HS-27A (cell line): ENCODE results near the gene HLA-DMA.

Experiments
- DNase-seq: peaks from one replicate; pipeline ENCODE4 v3.0.0-alpha.2; 2012; ENCODE audit warnings: low read depth, missing footprints

The HLA-DMA gene

DNA sequence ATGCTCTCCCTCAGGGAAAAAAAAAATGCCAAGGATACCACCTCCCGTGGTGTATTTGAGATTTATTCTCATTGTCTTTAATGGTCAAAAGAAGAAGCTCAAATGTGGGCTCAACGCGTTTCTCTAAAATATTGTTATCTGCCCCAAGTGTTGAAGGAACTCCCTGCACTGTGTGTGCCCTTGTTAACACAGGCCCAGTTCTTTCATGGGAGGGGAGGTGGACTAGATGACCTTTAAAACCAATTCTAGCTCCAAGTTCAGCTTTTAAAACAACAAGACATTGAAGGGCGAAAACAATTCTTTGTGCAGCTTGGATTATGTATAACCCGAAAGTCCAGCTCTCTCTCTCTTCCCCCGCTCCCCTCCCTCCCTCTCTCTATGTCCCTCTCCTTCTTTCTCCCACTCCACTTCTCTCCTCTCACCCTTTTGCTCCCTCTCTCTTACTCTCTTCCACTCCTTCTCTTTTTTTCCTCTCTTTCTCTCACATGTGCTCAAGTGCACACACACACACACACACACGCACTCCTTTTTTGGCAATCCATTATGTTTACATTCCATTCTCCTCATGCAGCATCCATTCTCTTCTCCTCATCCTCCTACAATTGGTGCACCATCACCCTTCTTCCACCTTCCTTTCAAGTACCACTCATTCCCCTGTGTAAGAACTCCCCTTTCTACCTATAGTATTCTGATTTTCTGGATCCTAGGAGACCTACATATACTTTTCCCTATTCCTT is 20.6 kb downstream of the HLA-DMA start:
- no peak for DNase-seq

DNA sequence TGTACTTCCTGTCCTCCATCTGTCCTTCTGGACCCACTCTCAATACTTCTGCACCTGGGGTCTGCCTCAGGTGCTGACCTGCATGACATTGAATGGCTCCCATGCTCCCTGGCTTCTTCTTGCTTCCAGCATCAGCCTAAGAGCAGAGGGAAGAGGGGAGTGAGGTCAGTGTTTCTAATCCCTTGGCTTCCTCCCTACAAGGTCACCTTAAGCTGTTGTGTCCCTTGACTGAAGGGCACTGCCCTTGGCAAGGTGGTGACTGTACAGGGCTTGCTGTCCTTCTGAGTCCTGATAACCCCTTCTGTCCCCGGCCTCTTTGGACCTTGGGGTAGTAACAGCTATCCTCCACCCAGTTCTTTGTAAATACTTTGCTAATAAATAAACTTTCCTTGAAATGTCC is 21.7 kb downstream of the HLA-DMA start:
- DNase-seq = no peak

DNA sequence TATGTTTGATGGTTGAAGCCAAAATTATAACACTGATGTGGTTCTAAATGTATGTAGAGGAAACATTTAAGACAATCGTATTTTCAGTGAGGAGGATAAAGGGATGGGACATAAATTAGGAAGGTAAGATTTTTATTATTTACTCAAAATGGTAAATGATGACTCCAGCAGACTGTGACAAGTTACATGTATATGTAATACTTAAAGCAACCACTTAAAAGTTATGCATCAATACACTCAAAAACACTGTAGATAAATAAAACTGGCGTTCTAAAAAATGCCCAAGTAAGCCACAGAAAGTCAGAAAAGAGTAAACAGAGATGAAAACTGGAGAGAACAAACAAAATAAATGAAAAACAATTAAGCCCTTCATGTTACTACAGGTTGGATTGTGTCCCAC is 30.8 kb downstream of the HLA-DMA start:
- no peak for DNase-seq

DNA sequence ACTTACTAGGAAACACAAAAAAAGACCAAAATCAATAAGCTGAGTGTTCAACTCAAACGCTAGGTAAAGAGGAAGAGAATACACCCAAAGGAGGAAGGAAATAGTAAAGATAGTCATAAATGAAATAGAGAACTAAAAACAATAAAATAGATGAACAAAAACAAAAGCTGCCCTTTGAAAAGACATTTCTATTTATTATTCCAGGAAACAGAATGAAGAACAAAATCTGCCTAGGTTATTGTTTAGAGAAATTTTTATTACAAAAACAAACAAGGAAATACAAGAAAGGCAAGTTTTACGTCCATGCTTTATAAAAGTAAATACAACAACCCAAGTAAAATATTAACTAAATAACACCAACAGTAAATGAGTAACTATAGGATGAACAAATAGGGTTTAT is 32.2 kb downstream of the HLA-DMA start:
- DNase-seq = no peak

DNA sequence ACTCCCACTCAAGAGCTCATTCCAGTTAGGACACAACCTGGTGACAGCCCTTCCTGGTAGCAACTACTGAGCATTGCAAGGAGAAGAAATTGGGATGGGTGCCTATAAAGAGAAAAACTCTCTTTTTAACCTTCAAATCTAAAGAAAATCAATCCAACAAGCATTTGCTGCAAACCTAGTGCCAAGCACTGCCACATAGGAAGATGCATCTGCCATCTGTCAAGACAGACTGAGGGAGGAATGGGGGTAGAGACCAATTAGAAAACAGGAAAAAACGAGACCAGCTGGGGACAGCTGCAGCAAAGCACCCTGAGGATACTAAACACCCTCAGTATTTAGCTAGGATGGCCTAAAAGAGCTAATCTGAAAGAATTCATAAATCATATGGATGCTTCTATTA is 39.9 kb downstream of the HLA-DMA start:
- DNase-seq = no peak

DNA sequence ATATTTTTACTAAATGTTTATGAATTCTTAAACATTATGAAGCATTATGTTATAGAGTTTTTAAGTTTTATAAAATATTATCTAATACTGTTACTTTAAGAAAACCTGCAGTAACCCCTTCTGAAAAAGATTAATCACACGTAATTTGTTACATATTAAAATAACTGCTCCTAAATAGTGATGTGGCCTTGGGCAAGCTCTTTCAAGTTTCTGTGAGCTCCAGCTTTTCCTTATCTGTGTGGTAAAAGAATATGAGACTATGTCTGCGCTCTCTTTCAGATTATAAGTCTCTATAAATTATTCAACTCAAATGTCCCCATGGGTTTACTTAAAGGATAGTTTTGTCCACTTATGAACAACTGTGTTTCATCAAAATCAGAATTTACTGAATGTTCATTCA is 44.0 kb downstream of the HLA-DMA start:
- DNase-seq = no peak

DNA sequence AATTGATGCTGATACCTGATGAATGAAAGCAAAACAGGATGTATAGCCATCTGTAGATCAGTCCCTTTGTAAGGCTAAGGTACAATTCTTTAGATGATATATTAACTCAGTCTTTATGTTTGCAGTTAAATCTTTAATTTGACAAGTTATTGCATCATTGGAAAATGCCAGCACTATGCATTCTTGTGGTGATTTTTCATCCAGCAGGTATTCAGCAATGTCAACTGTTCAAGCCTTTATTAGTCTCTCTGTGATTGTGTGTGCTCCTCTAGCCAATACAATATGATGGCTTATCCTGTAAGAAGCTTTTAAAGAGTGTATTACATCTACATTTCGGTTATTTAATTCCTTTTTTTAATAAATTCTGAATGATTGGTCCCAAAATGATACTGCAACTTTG is 46.4 kb downstream of the HLA-DMA start:
- peak; percentile 48 for DNase-seq

DNA sequence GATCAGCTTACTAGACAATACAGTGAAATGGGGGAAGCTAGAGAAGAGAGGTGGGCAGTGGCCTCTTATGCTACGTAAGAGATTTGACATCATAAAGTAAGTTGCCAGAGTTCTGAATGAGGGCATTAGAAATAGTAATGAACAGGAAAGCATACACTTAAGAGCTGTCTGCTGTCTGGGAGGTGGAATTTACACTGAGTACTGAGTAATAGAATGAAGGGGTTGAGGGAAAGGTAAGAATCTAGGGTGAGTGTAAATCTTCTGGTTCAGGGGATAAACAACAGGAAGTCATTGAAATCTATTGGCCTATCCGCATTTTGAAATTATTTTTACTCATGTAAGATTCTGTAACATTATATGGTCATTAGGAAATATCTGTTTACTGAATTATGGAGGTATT is 47.8 kb downstream of the HLA-DMA start:
- DNase-seq = no peak

DNA sequence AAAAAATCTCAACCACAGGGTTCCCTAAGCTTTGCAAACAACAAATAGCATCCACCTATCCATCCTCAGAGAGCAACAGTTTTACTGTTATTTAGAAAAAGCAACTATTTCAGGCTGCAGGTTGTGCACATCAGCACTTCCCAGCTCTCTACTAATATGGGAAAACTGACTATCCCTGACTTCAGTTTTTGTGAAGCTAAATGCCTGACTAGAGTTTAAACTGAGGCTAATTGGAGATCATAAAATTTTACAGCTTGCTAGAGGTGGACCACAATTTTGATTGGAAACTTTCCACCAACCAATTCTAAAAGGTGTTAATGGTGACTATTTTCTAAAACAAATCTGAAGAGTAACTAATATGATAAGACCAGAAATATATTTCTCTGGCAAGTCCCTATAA is 48.9 kb downstream of the HLA-DMA start:
- no peak for DNase-seq
